T-cell (primary cell): ENCODE results near the gene GIGYF2. TPM values are rescaled to one million over a fixed set of nuclear protein-coding genes. Genes with fewer than 3 reads are reported as not detected.

Source experiments
- ATAC-seq, 4 experiments: fragments of 200-7000 bp in 3 of 4; fragments of 150-1000 bp in 1 of 4; cut with Tn5 transposase; replicated peaks in 1 of 4; 1 replicate in 3 of 4; 2 replicates in 1 of 4; pipeline ENCODE4 v1.10.0; 2021; ENCODE audit warnings: moderate library complexity in 3 of 4, mild to moderate bottlenecking in 2 of 4, moderate number of reproducible peaks in 1 of 4
- CTCF ChIA-PET, 2 donors: fragments of 300-600 bp; sonication (Branson Sonifier 250); formaldehyde crosslinking; loops; one replicate each; lab custom pipeline; 2022; ENCODE audit warnings: antibody characterized with exemption in 2 of 2; lab: Charles Lee
- POLR2A ChIA-PET, 2 donors: fragments of 300-600 bp; sonication (Branson Sonifier 250); formaldehyde crosslinking; loops; one replicate each; lab custom pipeline; 2022; ENCODE audit warnings: antibody characterized with exemption in 2 of 2; lab: Charles Lee
- DNase-seq, 35 experiments: peaks; one replicate each; pipeline versions ENCODE4 v3.0.0 to v3.0.0-alpha.2; 2013 to 2023
- H3K27ac ChIP-seq: one replicate; pipeline ENCODE4 v1.5.1; 2013; ENCODE audit warnings: low read length
- H3K27me3 ChIP-seq, 2 experiments: replicated peaks in 1 of 2; 1 replicate in 1 of 2; 2 replicates in 1 of 2; pipeline versions ENCODE4 v1.6.1 to v1.7.0; 2013; ENCODE audit warnings: low read length in 1 of 2, mixed read lengths in 1 of 2; ENCODE audit not compliant: control insufficient read depth in 2 of 2, insufficient read depth in 2 of 2; ENCODE audit errors: extremely low read depth in 1 of 2
- H3K36me3 ChIP-seq, 2 donors: 1 replicate in 1 of 2; 2 replicates in 1 of 2; pipeline versions ENCODE4 v1.6.1 to v1.7.0; 2013; ENCODE audit warnings: low read length in 1 of 2; ENCODE audit not compliant: control insufficient read depth in 2 of 2, insufficient read depth in 1 of 2; ENCODE audit errors: extremely low read depth in 1 of 2
- H3K4me1 ChIP-seq, 2 experiments: 1 replicate in 1 of 2; 2 replicates in 1 of 2; pipeline versions ENCODE4 v1.6.1 to v1.7.0; 2013; ENCODE audit warnings: low read length in 2 of 2, mixed read lengths in 1 of 2; ENCODE audit not compliant: insufficient read depth in 2 of 2, control insufficient read depth in 1 of 2; ENCODE audit errors: extremely low read depth in 1 of 2
- H3K4me3 ChIP-seq, 2 donors: 1 replicate in 1 of 2; 2 replicates in 1 of 2; pipeline versions ENCODE4 v1.5.1 to v1.7.0; 2013; ENCODE audit warnings: mild to moderate bottlenecking in 2 of 2, low read length in 1 of 2, moderate library complexity in 1 of 2; ENCODE audit not compliant: control insufficient read depth in 1 of 2; ENCODE audit errors: extremely low read depth in 1 of 2
- H3K9me3 ChIP-seq: 2 replicates; pipeline ENCODE4 v1.7.0; 2013
- H3K27ac Mint-ChIP-seq, 2 donors: one replicate each; pipeline ENCODE4 v1.8.0; 2020 to 2021; ENCODE audit warnings: mild to moderate bottlenecking in 2 of 2, mixed read lengths in 2 of 2
- H3K27me3 Mint-ChIP-seq, 2 donors: one replicate each; pipeline ENCODE4 v1.8.0; 2021 to 2022; ENCODE audit warnings: mixed read lengths in 2 of 2
- H3K36me3 Mint-ChIP-seq: one replicate; pipeline ENCODE4 v1.8.0; 2021; ENCODE audit warnings: mixed read lengths
- H3K4me1 Mint-ChIP-seq, 3 donors: one replicate each; pipeline ENCODE4 v1.8.0; 2020 to 2022; ENCODE audit warnings: mixed read lengths in 3 of 3, mild to moderate bottlenecking in 1 of 3
- H3K4me3 Mint-ChIP-seq, 3 donors: one replicate each; pipeline ENCODE4 v1.8.0; 2020 to 2022; ENCODE audit warnings: mild to moderate bottlenecking in 3 of 3, mixed read lengths in 3 of 3, moderate library complexity in 3 of 3
- H3K9me3 Mint-ChIP-seq, 3 donors: one replicate each; pipeline ENCODE4 v1.8.0; 2020 to 2022; ENCODE audit warnings: mixed read lengths in 3 of 3
- WGBS: methylation state at CpG from one replicate; pipeline ENCODE4 v1.1.5; 2013; ENCODE audit warnings: missing lambda C conversion rate; ENCODE audit not compliant: insufficient coverage; 5-methylcytosine and 5-hydroxymethylcytosine counted together
- total RNA-seq, 35 experiments: library from RNA in 6 of 35; stranded (reverse) in 6 of 35; fragments of 120-200 nt in 1 of 35; gene quantifications; one replicate each; pipeline versions ENCODE4 v1.2.1 to v1.2.4 and lab custom pipeline; 2013 to 2026

Gene GIGYF2
- total RNA-seq, 5 donors from 2014 or later (not counting 1 experiment from before 2014, with no cell fraction given) = 57.8 to 76.8 (median 68.7) TPM

GRCh38 chr2:232869138-232870017, 172.2 kb downstream of the GIGYF2 start:
- Mint-ChIP-seq H3K27me3 (peaks cover 0 to 9% of the 10 kb centered on the region in 2 donors), H3K36me3 (peaks cover 9% of the 10 kb centered on the region), H3K4me3 (no peak overlapping the region), H3K9me3 (no peaks in the 10 kb centered on the region), H3K27ac (peak overlapping the region in 1 of 2 donors; percentile 17), H3K4me1 (no peaks in the 10 kb centered on the region)
- ChIA-PET POLR2A (no interaction called here), CTCF (no interaction called here)
- H3K27ac ChIP-seq = no peak overlapping the region
- no peaks in the 10 kb centered on the region for H3K9me3 ChIP-seq
- no peaks in the 10 kb centered on the region for H3K36me3 ChIP-seq
- DNase-seq (no peak), ATAC-seq (no peak)
- H3K4me1 ChIP-seq = no peaks in the 10 kb centered on the region
- 66% methylated on average over 15 of the region's 15 CpGs for WGBS
- H3K4me3 ChIP-seq = no peak overlapping the region
- peaks cover 0 to 22% of the 10 kb centered on the region in 2 experiments for H3K27me3 ChIP-seq

GRCh38 chr2:232870018-232870765, 173.1 kb downstream of the GIGYF2 start, which contains the start of gene SNORC:
Gene SNORC (plus strand): TSS chr2:232870264. CDS start chr2:232870342, 78 bp downstream.
- H3K27me3 Mint-ChIP-seq = peaks cover 4 to 17% of the 10 kb centered on the region in 2 donors
- Histone ChIP-seq H3K4me3 (no peak within 1 kb of the TSS), H3K4me1 (no peaks in the 10 kb centered on the region), H3K27ac (no peak within 1 kb of the TSS), H3K27me3 (peaks cover 0 to 30% of the 10 kb centered on the region in 2 experiments), H3K9me3 (no peaks in the 10 kb centered on the region), H3K36me3 (no peaks in the 10 kb centered on the region)
- H3K4me1 Mint-ChIP-seq = peaks cover 0 to 5% (median 0%) of the 10 kb centered on the region in 3 donors
- 87% methylated on average over 11 of the region's 21 CpGs for WGBS
- ChIA-PET POLR2A (no interaction called here), CTCF (no interaction called here)
- ATAC-seq (no peak), DNase-seq (no peak)
- no peaks in the 10 kb centered on the region for H3K9me3 Mint-ChIP-seq
- H3K36me3 Mint-ChIP-seq = peaks cover 9% of the 10 kb centered on the region
- H3K27ac Mint-ChIP-seq = peak within 1 kb of the TSS in 1 of 2 donors; percentile 17
- no peak within 1 kb of the TSS for H3K4me3 Mint-ChIP-seq

GRCh38 chr2:232870766-232871371, 173.7 kb downstream of the GIGYF2 start:
- POLR2A ChIA-PET = no interaction called here
- ATAC-seq (no peak), DNase-seq (no peak)
- Mint-ChIP-seq H3K27me3 (peaks cover 8 to 23% of the 10 kb centered on the region in 2 donors), H3K9me3 (no peaks in the 10 kb centered on the region), H3K4me1 (peaks cover 0 to 9% (median 5%) of the 10 kb centered on the region in 3 donors), H3K4me3 (no peak overlapping the region), H3K36me3 (peaks cover 9% of the 10 kb centered on the region), H3K27ac (no peak overlapping the region)
- CTCF ChIA-PET = no interaction called here
- Histone ChIP-seq H3K36me3 (no peaks in the 10 kb centered on the region), H3K4me1 (peaks cover 0 to 5% of the 10 kb centered on the region in 2 experiments), H3K27me3 (peaks cover 0 to 37% of the 10 kb centered on the region in 2 experiments), H3K27ac (no peak overlapping the region), H3K4me3 (no peak overlapping the region), H3K9me3 (no peaks in the 10 kb centered on the region)
- WGBS = 90% methylated on average over 15 of the region's 17 CpGs

GRCh38 chr2:232871418-232871834, 174.3 kb downstream of the GIGYF2 start:
- no peaks in the 10 kb centered on the region for H3K36me3 ChIP-seq
- no peak overlapping the region for H3K27ac ChIP-seq
- ChIA-PET CTCF (no interaction called here), POLR2A (no interaction called here)
- Mint-ChIP-seq H3K27ac (no peak overlapping the region), H3K9me3 (no peaks in the 10 kb centered on the region), H3K36me3 (peaks cover 9% of the 10 kb centered on the region), H3K4me3 (no peak overlapping the region), H3K27me3 (peaks cover 8 to 23% of the 10 kb centered on the region in 2 donors), H3K4me1 (peaks cover 0 to 9% (median 5%) of the 10 kb centered on the region in 3 donors)
- no peak overlapping the region for H3K4me3 ChIP-seq
- DNase-seq (no peak), ATAC-seq (no peak)
- H3K9me3 ChIP-seq = no peaks in the 10 kb centered on the region
- H3K4me1 ChIP-seq = peaks cover 0 to 5% of the 10 kb centered on the region in 2 experiments
- H3K27me3 ChIP-seq = peaks cover 0 to 40% of the 10 kb centered on the region in 2 experiments
- 85% methylated on average over 9 of the region's 15 CpGs for WGBS

- peaks cover 0 to 10% of the 10 kb centered on the region in 2 experiments for H3K4me1 ChIP-seq
- no peak overlapping the region for H3K4me3 ChIP-seq
- Mint-ChIP-seq H3K4me1 (peaks cover 0 to 9% (median 5%) of the 10 kb centered on the region in 3 donors), H3K36me3 (peaks cover 9% of the 10 kb centered on the region), H3K9me3 (no peaks in the 10 kb centered on the region), H3K4me3 (no peak overlapping the region), H3K27ac (no peak overlapping the region), H3K27me3 (peaks cover 8 to 24% of the 10 kb centered on the region in 2 donors)
- H3K36me3 ChIP-seq = no peaks in the 10 kb centered on the region
- peaks cover 0 to 44% of the 10 kb centered on the region in 2 experiments for H3K27me3 ChIP-seq
- ChIA-PET CTCF (no interaction called here), POLR2A (no interaction called here)
- WGBS = 85% methylated on average over 16 of the region's 22 CpGs
- H3K9me3 ChIP-seq = no peaks in the 10 kb centered on the region
- DNase-seq = no peak
- no peak overlapping the region for H3K27ac ChIP-seq
- ATAC-seq = no peak
These were observed 175.0 kb downstream of the GIGYF2 start for GRCh38 chr2:232871835-232872736.
